Measurements from ENCODE around the gene NAV1.

Gene NAV1

DNA sequence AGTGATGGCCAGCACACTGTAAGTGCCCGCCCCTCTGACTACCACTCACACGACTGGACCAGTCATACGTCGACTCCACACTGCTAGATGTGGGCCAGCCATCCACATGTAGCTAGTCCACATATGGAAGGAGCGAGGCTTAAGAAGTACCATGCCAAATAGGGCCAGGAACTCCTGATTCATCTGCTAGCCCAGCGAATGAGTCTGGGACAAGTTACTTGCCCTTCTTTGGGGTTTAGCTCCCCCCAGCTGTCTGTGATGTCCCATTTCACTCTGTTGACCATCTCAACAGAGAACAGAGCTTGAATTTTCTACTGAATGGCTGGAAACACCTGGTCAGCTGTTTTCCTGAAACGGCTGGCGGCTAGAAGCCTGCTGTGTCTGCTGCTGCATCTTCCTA is 37.8 kb upstream of the NAV1 start:
- no peak for TF ChIP-seq GATA2 (IDR thresholded peaks at IDR 0.05; ENCODE audit: low read depth, low read length)
- no peak for TF ChIP-seq GATA3 (IDR thresholded peaks at IDR 0.05; ENCODE audit: low read depth, low read length)

DNA sequence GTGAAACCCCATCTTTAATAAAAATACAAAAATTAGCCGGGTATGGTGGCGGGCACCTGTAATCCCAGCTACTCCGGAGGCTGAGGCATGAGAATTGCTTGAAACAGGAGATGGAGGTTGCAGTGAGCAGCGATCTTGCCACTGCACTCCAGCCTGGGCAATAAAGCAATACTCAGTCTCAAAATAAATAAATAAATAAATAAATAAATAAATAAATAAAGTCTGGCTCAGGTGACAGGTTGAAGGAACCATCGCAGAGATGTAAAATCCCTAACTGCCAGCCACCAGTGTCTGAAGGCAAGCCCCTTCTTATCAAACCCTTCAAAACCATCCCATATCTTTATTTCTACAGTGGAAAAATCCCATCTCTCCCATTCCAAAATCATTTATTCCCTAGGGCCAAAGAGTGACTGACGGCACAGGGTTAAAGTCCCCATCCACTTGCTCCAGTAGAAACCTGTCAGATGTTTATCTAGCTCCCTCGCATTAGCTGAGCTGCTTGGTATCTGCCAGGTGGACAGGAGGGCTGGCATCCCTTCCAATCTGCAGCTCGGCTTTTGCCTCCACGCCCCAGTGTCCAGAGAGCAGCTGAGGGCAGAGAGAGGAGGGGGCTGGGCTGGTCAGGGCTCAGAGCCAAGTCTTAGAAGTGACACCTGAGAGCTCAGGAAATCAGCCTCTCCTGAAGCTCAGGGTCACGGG is 37.0 kb upstream of the NAV1 start:
- TF ChIP-seq GATA3 (IDR thresholded peaks at IDR 0.05; ENCODE audit: low read depth, low read length) (no peak), GATA2 (IDR thresholded peaks at IDR 0.05; ENCODE audit: low read depth, low read length) (peak; percentile 25; the same call in 1 of the 2 replicates)

DNA sequence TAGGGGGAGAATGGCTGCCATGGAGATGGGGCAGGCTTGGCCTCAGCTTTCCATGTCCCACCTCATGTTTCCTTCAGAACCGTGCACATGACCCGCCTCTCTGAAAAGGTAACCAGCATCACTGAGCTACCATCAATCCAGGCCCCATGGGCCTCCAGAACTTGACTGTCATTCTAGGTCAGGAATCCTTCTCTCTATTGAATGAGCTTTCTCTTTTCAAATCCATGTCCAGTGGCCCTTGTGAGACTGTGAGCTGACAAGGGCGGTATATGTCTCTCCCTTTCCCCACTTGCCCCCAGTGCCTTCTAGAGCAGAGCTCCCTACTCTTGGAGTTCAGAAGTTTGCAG is 36.4 kb upstream of the NAV1 start:
- TF ChIP-seq GATA2 (IDR thresholded peaks at IDR 0.05; ENCODE audit: low read depth, low read length) (no peak), GATA3 (IDR thresholded peaks at IDR 0.05; ENCODE audit: low read depth, low read length) (no peak)

DNA sequence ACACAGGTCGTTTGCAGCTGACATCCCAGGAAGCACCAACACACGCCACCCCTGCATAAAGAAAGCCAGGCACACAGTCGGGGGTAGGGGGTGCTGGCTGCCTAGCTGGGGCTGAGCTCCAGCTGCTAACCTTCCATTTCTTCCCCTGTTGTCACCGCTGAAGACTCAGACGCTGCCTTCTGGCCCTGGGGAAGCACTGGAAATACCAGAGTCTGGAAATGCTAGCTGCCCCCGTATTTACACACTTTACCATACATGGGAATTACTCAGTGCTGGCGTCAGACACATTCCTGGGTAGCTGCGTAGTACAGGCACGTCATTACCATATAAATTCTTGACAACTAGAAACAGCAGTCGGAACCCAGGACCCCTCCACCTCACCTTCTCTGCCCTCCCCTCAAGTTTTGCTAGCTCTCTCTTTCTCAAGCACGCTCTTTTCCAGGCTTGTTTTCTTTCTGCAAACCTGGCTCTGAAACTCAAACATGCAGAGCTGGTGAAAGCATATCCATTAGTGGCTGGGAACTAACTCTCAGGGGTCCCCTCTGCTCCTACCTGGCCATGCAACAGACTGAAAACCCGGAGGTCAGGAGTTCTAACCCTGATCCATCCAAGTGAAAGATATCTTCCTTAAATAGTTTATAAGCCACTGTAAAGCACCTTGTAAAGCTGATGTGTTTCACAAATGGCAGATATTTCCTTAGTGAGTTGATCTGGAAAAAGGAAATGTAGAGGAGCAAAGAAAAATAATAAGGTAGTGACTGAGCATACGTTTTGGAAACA is 35.3 kb upstream of the NAV1 start:
- TF ChIP-seq GATA3 (IDR thresholded peaks at IDR 0.05; ENCODE audit: low read depth, low read length) (no peak), GATA2 (IDR thresholded peaks at IDR 0.05; ENCODE audit: low read depth, low read length) (no peak)

DNA sequence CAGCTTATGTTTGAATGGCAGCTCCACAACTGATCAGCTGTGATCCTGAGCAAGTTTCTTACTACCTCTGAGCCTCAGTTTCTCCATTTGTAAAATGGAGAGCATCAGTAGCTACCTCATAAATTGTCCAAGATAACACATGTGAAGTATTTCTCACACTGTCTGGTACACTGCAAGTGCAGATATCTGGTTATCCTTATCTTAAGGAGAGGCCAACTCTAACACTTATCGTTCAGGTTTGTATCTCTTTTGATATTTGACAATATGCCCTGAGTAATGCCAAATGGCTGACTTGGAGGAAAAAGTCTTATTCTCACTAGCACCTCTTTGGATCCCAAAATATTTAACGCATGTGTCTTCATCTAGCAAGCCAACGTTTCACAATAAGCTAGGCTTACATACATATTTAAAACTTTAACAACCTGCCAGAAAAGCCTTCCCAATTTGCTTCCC is 34.7 kb upstream of the NAV1 start:
- no peak for TF ChIP-seq GATA3 (IDR thresholded peaks at IDR 0.05; ENCODE audit: low read depth, low read length)
- no peak for TF ChIP-seq GATA2 (IDR thresholded peaks at IDR 0.05; ENCODE audit: low read depth, low read length)

DNA sequence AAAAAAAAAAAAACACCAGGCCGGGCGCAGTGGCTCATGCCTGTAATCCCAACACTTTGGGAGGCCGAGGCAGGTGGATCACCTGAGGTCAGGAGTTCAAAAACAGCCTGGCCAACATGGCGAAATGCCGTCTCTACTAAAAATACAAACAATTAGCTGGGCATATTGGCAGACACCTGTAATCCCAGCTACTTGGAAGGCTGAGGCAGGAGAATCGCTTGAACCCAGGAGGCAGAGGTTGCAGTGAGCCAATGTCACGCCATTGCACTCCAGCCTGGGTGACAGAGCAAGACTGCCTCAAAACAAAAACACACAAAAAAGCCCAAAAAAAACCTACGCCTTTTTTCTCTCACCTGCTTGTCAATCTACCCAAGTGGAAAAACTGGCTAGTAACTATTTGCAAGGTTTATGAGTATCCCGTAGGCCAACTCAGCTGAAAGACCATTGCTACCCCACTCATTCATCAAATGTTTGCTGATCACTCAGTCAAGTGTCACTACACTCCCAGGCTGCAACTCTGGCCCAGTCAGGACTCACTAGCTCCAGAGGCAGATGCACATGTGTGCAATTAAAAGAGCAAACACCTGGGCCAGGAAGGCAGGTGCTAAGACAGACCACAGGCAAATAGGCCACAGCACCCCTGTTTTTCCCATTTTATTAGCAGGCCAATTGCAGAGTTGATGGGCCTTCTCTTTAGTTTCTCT is 34.0 kb upstream of the NAV1 start:
- no peak for TF ChIP-seq GATA2 (IDR thresholded peaks at IDR 0.05; ENCODE audit: low read depth, low read length)
- no peak for TF ChIP-seq GATA3 (IDR thresholded peaks at IDR 0.05; ENCODE audit: low read depth, low read length)

DNA sequence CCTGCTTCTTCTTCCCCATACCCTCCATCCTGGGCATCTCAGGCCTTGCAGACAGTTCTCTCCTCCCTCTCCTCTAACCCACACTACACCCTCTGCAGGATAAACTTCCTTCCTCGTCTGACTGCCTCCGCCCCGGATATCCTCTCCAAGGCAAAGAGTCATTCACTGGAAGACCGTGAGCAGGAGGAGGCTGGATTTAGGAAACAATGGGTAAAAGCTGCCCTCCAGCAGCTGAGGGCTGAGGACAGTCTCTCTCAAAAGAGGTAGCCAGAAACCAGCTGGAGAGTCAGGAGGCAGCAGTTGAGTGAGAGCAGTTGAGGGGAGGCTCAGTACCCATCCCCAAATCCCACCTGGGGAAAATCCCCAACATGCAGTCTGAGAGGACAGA is 33.4 kb upstream of the NAV1 start:
- TF ChIP-seq GATA2 (IDR thresholded peaks at IDR 0.05; ENCODE audit: low read depth, low read length) (no peak), GATA3 (IDR thresholded peaks at IDR 0.05; ENCODE audit: low read depth, low read length) (no peak)

DNA sequence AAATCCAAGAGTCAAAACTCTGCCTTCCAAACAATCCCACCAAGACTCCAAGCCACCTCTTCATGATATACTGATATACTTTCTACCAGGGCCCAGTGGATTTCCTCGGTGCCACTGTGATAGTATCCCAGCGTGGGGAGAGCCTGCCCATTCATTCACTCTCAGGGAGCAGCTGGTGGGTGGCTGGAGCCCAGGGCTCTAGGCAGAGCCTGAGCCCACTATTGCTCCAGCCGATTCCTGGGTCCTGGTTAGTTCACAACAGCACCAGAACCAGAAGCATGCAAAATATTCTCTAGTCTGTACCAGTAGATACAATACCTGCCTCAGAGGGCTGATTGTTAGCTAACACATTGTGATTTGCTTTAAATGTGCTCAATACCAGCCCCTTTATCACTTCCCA is 32.8 kb upstream of the NAV1 start:
- TF ChIP-seq GATA3 (IDR thresholded peaks at IDR 0.05; ENCODE audit: low read depth, low read length) (no peak), GATA2 (IDR thresholded peaks at IDR 0.05; ENCODE audit: low read depth, low read length) (no peak)

DNA sequence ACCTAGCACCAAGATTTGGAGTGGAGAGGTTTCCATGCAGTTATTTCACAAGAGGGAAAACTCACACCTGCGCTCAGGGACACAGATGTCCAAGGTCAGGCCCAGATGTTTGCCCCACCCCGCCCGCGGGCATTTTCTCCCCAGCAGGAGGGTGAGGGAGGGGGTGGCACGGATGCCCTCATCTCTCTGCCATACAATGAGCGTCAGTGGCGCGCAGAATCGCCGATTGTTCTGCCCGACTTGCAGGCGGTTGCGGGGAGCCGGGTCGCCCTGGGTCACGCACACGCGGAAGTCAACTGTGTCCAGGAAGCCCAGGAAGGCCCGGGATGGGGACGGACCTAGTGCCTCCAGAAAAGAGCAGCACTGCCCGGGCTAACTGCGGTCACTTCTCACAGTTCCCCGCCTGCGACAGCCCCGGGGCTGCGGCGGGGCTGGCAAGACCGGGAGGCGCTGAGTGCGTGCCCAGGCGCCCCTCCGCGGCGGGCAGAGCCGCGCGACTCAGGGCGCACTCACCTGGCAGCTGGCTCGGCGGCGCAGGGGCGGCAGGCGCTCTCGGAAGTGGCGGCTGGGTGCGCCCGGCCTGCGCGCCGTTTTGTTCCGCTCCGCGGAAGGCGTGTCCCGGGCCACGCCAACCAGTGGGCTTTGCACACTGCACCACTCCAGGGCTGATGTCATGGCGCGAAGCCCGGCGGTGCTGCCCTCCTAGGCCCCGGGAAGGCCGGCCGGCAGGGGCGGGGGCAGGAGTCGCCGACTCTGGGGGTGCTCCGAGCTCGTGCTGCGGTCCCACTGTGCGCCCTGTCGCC is 32.2 kb upstream of the NAV1 start, which contains the start of gene CSRP1:
Gene CSRP1, minus strand, starts transcription at position 567 of the 803 bp plus-strand sequence. CDS start 10,820 bp downstream, outside the sequence.
- TF ChIP-seq GATA3 (IDR thresholded peaks at IDR 0.05; ENCODE audit: low read depth, low read length): no peak
- 0 out of 2 replicates have a peak, but pooled peaks have one; percentile 11 for TF ChIP-seq GATA2 (IDR thresholded peaks at IDR 0.05; ENCODE audit: low read depth, low read length)

DNA sequence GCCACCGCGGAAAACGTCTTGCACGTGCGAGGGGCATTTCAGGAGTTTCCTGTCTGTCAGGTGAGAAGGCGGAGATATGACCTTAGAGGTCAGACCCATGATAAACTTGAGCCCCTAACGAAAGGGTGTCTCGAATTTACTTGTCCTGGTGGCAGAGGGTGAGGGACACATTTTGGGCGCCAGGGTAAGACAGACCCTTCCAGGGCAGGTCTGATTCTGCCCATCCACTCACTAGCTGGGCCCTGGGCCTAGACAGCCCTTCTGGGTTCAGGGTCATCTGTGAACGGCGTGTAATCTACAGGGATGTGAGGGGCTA is 31.6 kb upstream of the NAV1 start:
- TF ChIP-seq GATA3 (IDR thresholded peaks at IDR 0.05; ENCODE audit: low read depth, low read length): no peak
- TF ChIP-seq GATA2 (IDR thresholded peaks at IDR 0.05; ENCODE audit: low read depth, low read length): no peak

DNA sequence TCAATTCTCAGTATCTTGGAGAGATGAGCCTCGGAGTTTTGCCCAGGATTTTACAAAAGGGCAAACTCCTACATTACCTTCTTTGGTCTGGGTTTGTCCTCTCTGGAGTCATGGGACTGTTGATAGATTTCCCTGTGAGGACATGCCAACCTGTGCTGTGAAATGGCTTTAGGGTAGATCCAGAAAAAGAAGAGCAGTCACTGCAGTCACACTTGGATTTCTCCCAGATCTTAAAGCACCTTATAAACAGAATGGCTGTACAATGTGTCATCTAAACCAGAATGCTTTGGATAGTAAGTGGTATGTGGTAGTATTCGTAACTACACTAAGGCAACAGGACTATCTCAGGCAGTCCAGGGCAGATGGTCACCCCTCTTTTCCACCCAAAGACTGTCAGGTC is 30.1 kb upstream of the NAV1 start:
- TF ChIP-seq GATA2 (IDR thresholded peaks at IDR 0.05; ENCODE audit: low read depth, low read length): no peak
- no peak for TF ChIP-seq GATA3 (IDR thresholded peaks at IDR 0.05; ENCODE audit: low read depth, low read length)

DNA sequence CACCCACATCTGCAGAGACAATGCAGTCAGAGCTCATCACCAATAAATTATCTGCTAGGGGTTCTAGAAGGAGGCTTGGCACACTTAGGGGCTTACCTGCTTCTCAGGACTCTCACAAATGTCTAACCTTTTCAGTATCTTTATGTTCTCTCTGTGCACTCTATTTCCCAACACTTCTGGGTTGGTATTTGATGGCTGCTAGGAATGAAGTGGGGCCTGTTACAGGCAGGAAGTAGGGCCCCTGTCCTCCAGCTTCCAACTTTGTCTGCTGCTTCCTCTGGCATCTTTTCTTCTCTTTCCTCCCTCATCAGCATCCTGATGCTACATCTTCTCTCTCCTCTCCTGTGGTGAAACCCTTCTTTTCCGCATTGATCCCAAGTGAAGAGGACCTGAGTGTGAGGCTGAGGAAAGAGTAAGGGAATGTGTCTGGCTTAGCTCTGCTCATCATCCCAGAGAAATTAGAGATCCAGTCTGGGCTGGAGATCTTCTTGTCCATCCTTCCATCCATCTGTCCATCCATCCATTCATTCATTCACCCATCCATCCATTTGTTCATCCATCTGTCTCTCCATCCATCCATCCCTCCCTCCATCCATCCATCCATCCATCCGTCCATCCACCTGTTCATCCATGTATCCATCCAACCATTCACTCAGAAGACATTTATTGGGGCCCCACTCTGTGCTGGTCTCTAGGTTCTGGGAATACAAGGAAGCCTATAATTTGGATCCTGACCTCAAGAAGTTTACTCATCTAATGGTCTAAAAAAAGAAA is 29.1 kb upstream of the NAV1 start:
- TF ChIP-seq GATA3 (IDR thresholded peaks at IDR 0.05; ENCODE audit: low read depth, low read length) (no peak), GATA2 (IDR thresholded peaks at IDR 0.05; ENCODE audit: low read depth, low read length) (no peak)

DNA sequence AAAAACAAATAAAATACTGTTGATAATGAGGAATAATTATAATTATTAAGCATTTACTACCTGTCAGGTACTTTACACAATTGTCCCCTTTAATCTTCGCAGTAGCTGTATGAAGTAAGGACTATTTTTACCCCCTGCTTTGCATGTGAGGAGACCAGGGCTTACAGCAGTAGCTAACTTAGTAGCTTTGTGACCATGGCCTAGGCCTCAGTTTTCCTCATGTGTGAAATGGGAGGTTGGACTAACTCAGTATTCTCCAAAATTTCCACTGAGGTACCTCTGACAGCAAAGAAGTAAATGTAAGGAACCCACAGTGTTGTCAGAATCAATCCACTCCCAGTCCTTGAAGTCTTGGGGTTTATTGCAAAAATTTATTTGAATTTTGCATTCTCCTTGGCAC is 28.2 kb upstream of the NAV1 start:
- TF ChIP-seq GATA3 (IDR thresholded peaks at IDR 0.05; ENCODE audit: low read depth, low read length): no peak
